MCF 10A (cell line): ENCODE measurements around the gene ITGA11. TPM values are rescaled to one million over a fixed set of nuclear protein-coding genes. Genes with fewer than 3 reads are reported as not detected.

Source experiments
- Bru-seq: library from RNA; stranded (reverse); fragments of 400-500 nt; gene quantifications from one replicate; lab custom pipeline; 2021; lab: Mats Ljungman, UMichigan
- BruChase-seq, 2 experiments: library from RNA; stranded (reverse); fragments of 400-500 nt; gene quantifications; one replicate each; lab custom pipeline; 2021; lab: Mats Ljungman, UMichigan
- BruUV-seq: library from RNA; stranded (reverse); fragments of 400-500 nt; replicated peaks from 2 replicates; lab custom pipeline; 2021; lab: Mats Ljungman, UMichigan
- CTCF ChIA-PET: fragments of 300-600 bp; sonication (Branson Sonifier 250); formaldehyde crosslinking; extraction: SDS; loops from one replicate; lab custom pipeline; 2021; ENCODE audit warnings: antibody characterized with exemption, inconsistent platforms; lab: Yijun Ruan, JAX
- POLR2A ChIA-PET: fragments of 300-600, 350-650 bp; sonication (Branson Sonifier 250); formaldehyde crosslinking; extraction: SDS; loops from one replicate; lab custom pipeline; 2020; ENCODE audit warnings: antibody characterized with exemption, inconsistent platforms; lab: Yijun Ruan, JAX
- DNase-seq: peaks from one replicate; pipeline ENCODE4 v3.0.0-alpha.2; 2018; ENCODE audit not compliant: unreplicated experiment
- H3K27ac Mint-ChIP-seq: one replicate; pipeline ENCODE4 v1.8.0; 2022; ENCODE audit warnings: mild to moderate bottlenecking, low read depth, mixed read lengths; ENCODE audit not compliant: unreplicated experiment
- H3K27me3 Mint-ChIP-seq: one replicate; pipeline ENCODE4 v1.8.0; 2022; ENCODE audit warnings: mixed read lengths; ENCODE audit not compliant: insufficient read depth, unreplicated experiment
- H3K36me3 Mint-ChIP-seq: one replicate; pipeline ENCODE4 v1.8.0; 2022; ENCODE audit warnings: mild to moderate bottlenecking, moderate library complexity, mixed read lengths; ENCODE audit not compliant: insufficient read depth, unreplicated experiment
- H3K4me1 Mint-ChIP-seq: one replicate; pipeline ENCODE4 v1.8.0; 2022; ENCODE audit warnings: mixed read lengths; ENCODE audit not compliant: insufficient read depth, unreplicated experiment
- H3K4me3 Mint-ChIP-seq: one replicate; pipeline ENCODE4 v1.8.0; 2022; ENCODE audit warnings: mild to moderate bottlenecking, moderate library complexity, mixed read lengths; ENCODE audit not compliant: unreplicated experiment
- H3K9me3 Mint-ChIP-seq: one replicate; pipeline ENCODE4 v1.8.0; 2022; ENCODE audit warnings: mixed read lengths; ENCODE audit not compliant: unreplicated experiment
- CTCF ChIP-seq: fragments of 200-600 bp; IDR thresholded peaks from one replicate; pipeline ENCODE4 v1.8.0; 2022; ENCODE audit warnings: antibody characterized with exemption, mild to moderate bottlenecking; ENCODE audit not compliant: unreplicated experiment
- intact Hi-C: fragments of 100-400 bp; cut with micrococcal nuclease; formaldehyde crosslinking; loops from 2 replicates; pipeline ENCODE4 v1.14.1; 2022
- long read RNA-seq: library from polyadenylated mRNA; stranded (forward); transcript quantifications from one replicate; pipeline ENCODE4 v2.0.0, GENCODE V29; 2022
- total RNA-seq: library from RNA; stranded (reverse); gene quantifications from 2 replicates; pipeline ENCODE4 v1.2.3, GENCODE V29; 2022

ITGA11 gene, protein sequence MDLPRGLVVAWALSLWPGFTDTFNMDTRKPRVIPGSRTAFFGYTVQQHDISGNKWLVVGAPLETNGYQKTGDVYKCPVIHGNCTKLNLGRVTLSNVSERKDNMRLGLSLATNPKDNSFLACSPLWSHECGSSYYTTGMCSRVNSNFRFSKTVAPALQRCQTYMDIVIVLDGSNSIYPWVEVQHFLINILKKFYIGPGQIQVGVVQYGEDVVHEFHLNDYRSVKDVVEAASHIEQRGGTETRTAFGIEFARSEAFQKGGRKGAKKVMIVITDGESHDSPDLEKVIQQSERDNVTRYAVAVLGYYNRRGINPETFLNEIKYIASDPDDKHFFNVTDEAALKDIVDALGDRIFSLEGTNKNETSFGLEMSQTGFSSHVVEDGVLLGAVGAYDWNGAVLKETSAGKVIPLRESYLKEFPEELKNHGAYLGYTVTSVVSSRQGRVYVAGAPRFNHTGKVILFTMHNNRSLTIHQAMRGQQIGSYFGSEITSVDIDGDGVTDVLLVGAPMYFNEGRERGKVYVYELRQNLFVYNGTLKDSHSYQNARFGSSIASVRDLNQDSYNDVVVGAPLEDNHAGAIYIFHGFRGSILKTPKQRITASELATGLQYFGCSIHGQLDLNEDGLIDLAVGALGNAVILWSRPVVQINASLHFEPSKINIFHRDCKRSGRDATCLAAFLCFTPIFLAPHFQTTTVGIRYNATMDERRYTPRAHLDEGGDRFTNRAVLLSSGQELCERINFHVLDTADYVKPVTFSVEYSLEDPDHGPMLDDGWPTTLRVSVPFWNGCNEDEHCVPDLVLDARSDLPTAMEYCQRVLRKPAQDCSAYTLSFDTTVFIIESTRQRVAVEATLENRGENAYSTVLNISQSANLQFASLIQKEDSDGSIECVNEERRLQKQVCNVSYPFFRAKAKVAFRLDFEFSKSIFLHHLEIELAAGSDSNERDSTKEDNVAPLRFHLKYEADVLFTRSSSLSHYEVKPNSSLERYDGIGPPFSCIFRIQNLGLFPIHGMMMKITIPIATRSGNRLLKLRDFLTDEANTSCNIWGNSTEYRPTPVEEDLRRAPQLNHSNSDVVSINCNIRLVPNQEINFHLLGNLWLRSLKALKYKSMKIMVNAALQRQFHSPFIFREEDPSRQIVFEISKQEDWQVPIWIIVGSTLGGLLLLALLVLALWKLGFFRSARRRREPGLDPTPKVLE
- total RNA-seq (0.19 TPM in 1 of 2 replicates, not detected in the other), Bru-seq, nascent RNA (percentile 8 among the genes with signal in this experiment), BruChase-seq, experiment 1, labeled RNA remaining after a 6-hour chase (percentile 4 among the genes with signal in this experiment), BruChase-seq, experiment 2, labeled RNA remaining after a 2-hour chase (percentile 4 among the genes with signal in this experiment)
- long read RNA-seq: 0 reads

- H3K27ac Mint-ChIP-seq: no peak within 1 kb of the TSS
- BruUV-seq: no TSS peak
- POLR2A ChIA-PET: no interaction called here
- CTCF ChIA-PET: interaction anchor here (0.7 kb wide), 1 partner anchor 561 kb away, joined by 3 read pairs; no protein-coding TSS in a partner anchor
- no peaks in the 10 kb centered on the region for H3K36me3 Mint-ChIP-seq
- H3K4me1 Mint-ChIP-seq: peaks cover 8% of the 10 kb centered on the region
- H3K9me3 Mint-ChIP-seq: no peaks in the 10 kb centered on the region
- TF ChIP-seq CTCF: no peak
- intact Hi-C loops: no loop called here
- peaks cover 67% of the 10 kb centered on the region for H3K27me3 Mint-ChIP-seq
- DNase-seq: peak; percentile 70
- peak within 1 kb of the TSS; percentile 30 for H3K4me3 Mint-ChIP-seq
Measured at GRCh38 chr15:68431792-68432401, at the start of gene ITGA11. TSS of gene ITGA11 (minus strand) at chr15:68432163. CDS start at chr15:68432066, 97 bp downstream.

GRCh38 chr15:68481321-68481720 lies 49.4 kb upstream of the ITGA11 start:
- no peak overlapping the region for H3K4me3 Mint-ChIP-seq

DNA sequence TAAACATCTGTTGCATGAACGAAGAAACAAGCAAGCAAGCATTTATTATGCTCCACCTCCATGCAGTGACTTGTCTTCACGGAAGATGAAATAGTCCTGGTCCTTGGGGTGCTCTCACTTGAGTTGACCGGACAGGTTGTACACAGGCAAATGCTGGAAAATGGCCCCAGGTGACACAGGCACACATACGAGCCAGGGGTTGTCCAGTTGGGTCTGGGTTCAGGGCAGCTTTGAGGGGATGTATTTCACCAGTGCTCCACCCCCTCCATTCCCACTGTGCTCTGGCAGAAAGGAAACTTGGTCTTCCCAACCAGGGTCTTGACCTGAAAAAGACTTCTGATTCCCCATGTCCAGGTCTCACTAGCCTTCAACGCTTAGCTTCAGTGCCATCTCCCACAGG lies 48.3 kb upstream of the ITGA11 start:
- H3K27me3 Mint-ChIP-seq: peaks cover 61% of the 10 kb centered on the region
- no peak overlapping the region for H3K4me3 Mint-ChIP-seq
- no TSS peak for BruUV-seq
- no peak for TF ChIP-seq CTCF
- no peak overlapping the region for H3K27ac Mint-ChIP-seq
- H3K4me1 Mint-ChIP-seq: no peaks in the 10 kb centered on the region
- no peak for DNase-seq
- POLR2A ChIA-PET: no interaction called here
- no peaks in the 10 kb centered on the region for H3K36me3 Mint-ChIP-seq
- intact Hi-C loops: no loop called here
- CTCF ChIA-PET: no interaction called here
- H3K9me3 Mint-ChIP-seq: no peaks in the 10 kb centered on the region

More at GRCh38 chr15:68481321-68481720, 49.4 kb upstream of the ITGA11 start:
- CTCF ChIA-PET: interaction anchor here (0.6 to 0.9 kb wide), 2 partner anchors 16 to 412 kb away, joined by 3 read pairs; no protein-coding TSS in a partner anchor
- TF ChIP-seq CTCF: no peak
- BruUV-seq: no TSS peak
- no peaks in the 10 kb centered on the region for H3K36me3 Mint-ChIP-seq
- H3K9me3 Mint-ChIP-seq: no peaks in the 10 kb centered on the region
- H3K27me3 Mint-ChIP-seq: peaks cover 57% of the 10 kb centered on the region
- POLR2A ChIA-PET: no interaction called here
- DNase-seq: no peak
- H3K27ac Mint-ChIP-seq: no peak overlapping the region
- no peaks in the 10 kb centered on the region for H3K4me1 Mint-ChIP-seq
- intact Hi-C loops: no loop called here
